ENCODE data around the gene DNER.
A peak's percentile ranks its signal among the peaks of the same experiment; 100 is the strongest.

Gene DNER

GRCh38 chr2:229669841-229670240, 44.5 kb downstream of the DNER start:
- DNase-seq = no peak

DNA sequence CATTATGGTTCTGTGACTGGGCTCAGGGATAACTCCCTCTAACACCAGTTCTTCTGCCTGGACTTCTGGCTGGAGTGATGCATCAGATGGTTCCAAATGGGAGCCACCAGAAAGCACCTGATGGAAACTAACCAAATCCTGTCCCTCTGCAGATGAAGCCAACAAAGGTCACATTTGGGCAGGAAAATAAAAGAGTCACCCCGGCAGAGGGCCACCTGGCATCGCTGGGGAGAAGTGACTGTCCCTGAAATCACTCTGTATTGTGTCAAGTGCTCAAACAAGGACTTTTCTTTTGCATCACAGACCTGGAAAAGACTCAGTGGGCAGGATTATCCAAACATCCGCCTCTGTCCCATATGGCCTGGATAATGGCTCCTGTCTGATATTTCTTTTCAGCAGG, 47.5 kb downstream of the DNER start:
- no peak for DNase-seq

- no peak for DNase-seq
Observed at GRCh38 chr2:229665158-229665557, 49.2 kb downstream of the DNER start.

DNA sequence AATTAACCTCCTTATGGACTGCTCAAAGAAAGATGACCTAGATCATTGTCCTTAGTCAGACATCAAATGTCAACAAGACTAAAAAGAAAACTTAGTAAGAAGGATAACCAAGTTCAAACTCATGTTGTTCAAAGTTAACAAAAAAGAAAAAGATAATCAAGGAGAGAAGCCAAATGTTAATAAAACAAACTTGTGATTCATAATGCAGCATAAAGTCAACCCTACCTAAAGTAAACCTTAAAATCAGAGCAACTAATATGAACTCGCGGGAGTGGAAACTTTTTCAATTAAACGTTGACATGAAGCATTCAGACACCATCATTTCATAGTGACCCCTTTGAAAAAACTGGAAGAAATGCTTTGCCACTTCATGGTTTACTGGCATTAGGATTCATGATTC, 52.9 kb downstream of the DNER start:
- no peak for DNase-seq

GRCh38 chr2:229660951-229661350, 53.4 kb downstream of the DNER start:
- no peak for DNase-seq

DNA sequence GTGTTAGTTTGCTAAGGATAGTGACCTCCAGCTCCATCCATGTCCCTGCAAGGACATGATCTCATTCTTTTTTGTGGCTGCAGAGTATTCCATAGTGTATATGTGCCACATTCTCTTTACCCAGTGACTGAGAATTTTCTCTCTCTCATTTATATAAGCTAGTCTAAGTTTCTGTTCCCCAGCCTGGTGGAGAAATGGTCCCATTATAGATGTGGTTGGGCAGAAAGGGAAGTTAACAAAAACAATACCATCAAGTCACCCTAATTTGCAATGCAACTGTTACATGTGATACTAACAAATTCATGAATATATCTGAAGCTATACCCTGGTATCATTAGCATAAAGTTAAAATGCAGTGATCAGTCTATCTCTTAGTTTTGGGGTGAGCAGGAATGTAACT, 54.0 kb downstream of the DNER start:
- no peak for DNase-seq

- no peak for DNase-seq
Observed at GRCh38 chr2:229658004-229658403, 56.4 kb downstream of the DNER start.

GRCh38 chr2:229654437-229654836, 59.9 kb downstream of the DNER start:
- no peak for DNase-seq

DNA sequence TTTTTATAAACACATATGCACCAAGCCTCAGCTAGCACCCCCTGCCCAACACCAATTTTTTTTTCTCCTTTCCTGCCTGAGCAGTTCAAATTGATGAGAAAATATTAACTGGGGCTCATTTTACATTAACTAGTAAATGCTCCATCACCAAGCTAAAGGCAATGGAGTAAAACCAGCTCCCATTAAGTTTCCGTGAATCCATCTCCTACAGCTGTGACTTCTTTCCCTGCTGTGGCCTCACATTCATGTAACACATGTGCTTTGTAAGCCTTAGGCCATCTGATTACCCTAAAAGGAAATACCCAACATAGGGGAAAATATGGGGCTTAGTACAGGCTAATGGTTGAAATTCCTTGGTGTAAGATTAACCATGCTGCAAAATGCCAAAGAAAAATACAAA, 60.8 kb downstream of the DNER start:
- no peak for DNase-seq

DNA sequence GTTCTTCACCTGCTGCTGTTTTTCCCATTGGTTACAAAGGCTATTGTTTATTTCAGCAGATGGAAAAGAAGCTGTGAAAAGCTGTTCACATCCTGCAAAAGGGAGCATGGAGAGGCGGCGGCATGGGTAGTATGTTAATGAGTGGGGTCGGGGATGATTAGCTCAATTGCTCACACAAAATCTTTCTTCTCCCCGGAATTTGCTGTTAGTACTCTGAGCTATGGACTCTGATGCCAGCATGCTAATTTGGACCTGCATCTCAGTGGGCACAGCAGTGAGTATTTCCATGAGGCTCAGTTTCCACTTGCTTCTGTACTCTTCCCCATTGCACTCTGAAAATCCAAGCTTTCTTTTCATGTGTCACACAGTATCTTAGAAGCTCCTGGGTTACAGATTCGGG, 61.6 kb downstream of the DNER start:
- DNase-seq = no peak

DNA sequence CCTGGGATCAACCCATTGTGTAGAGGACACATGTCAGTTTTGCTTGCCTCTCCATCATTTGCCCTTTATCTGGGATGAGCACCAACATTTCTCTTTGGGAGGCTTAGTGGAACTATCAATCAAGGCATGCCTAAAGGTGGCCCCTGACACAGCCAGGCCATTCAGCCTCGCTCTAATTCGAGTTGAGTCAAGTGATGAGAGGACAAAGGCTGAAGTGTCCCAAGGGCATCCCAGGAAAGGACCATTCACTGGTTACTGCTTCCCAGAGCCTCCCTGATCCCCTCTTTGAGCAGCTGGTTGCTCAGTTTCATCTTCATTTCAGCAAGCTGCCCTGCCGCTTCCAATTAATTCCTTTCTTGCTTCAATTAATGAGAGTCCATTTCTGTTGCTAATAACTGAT, 63.5 kb downstream of the DNER start:
- no peak for DNase-seq

- DNase-seq = no peak
Observed at GRCh38 chr2:229650059-229650458, 64.3 kb downstream of the DNER start.

GRCh38 chr2:229646186-229646723, 68.1 kb downstream of the DNER start:
- DNase-seq = no peak

DNA sequence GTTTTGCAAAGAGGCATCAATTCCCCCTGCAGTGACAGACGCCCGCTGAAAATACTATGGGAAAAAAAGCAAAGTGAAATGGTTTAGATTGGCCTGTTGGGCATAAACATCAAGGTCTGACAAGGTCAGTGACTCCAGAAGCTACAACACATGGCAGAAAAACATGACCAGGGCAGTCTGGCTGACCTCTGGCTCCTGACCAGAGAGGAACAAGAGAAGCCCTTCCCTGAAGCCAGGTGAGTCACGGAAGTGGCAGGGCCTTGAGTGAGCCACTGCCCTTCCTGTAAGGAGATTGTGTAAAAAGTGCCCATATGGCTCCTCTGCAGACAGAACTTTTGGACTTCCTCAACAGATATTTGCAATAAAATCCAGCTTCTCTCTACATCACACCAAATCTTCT, 72.0 kb downstream of the DNER start:
- no peak for DNase-seq

GRCh38 chr2:229641676-229642075, 72.7 kb downstream of the DNER start:
- no peak for DNase-seq

GRCh38 chr2:229640636-229641035, 73.7 kb downstream of the DNER start:
- DNase-seq = no peak

- no peak for DNase-seq
Observed at GRCh38 chr2:229636571-229636970, 77.8 kb downstream of the DNER start.

DNA sequence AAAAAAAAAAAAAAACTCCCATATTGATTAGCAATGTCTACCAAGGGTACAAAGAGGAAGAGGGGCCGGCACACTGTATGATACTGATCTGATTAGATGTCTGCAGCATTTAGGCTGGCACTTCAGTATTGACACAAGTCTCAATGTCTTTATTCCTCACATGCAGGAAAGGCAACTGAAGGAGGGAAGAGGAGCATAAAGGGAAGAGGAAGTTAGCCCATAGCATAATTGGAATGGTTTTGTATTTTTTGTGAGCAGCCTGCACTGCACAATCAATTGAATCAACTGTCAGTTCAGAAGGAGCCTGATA, 79.0 kb downstream of the DNER start:
- DNase-seq = no peak

DNA sequence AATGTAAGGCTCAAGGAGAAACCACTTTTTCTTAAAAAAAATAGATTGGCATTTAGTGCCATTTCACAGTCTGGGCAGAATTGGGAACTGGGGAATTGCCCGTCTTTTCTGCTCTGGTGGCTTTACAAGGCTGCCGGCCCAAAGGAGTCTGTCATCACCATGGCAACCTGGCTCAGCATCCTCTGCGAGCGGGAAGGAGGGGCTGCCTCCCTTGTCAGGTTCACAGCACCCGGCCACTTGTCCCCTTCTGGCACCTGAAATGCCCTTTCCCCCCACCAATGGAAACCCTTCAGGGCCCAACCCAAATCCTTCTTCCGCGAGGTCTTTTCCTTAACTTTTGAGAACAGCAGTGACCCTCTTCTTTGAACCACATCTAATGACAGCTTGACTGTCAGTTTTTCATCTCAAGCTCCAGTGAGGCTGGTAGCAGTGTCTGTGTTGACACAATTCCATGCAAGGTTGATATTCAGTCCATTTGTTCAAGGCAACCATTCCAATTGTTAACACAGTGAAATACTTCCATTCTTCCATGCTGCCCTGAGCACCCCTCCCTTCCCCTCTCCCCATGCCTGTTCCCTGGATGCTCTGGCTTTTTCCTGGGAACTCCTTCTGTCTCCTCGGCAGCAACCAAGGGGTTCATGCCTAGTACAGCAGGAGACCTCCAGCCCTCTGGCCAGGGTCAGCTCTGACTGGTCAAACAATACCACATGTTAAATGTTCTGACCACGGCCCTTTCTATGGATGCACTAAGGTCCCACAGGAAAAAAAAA, 79.6 kb downstream of the DNER start:
- no peak for DNase-seq

GRCh38 chr2:229633556-229633955, 80.8 kb downstream of the DNER start:
- no peak for DNase-seq

DNA sequence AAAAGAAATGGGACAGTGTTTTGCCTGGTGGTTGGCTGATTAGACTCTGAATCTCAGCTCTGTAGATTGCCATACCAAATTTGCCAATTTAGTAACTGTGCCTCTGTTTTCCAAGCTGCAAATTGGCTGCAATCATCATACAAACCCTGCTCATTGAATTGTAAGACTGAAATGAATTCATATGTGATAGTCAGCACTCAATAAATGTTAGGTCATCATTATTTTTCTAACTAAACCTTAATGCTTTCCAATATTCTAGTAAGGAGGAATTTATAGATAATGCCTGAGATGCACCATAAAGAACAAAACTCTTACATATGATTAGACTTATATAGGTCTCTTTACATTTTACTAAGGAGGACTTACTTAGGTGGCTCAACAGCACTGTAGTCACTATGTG, 85.3 kb downstream of the DNER start:
- DNase-seq = no peak

DNA sequence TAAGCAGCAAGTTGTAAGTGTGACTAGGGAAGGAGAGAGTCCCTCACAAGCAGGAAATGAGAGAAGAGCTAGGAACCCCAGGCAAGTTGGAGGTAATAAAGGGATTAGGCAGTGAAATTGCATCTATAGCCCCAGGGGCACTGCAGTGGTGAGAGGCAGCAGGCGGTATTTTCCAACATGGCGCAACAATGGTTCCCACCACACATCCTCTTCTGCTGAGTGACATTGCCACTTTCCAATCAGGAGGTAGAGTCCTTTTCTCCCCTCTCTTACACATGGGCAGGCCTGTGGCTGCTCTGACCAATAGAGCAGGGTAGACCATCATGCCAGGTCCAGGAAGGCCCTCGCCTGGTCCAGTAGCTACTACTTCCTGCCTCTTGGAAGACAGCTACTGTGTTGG, 86.6 kb downstream of the DNER start:
- DNase-seq = peak; percentile 21

DNA sequence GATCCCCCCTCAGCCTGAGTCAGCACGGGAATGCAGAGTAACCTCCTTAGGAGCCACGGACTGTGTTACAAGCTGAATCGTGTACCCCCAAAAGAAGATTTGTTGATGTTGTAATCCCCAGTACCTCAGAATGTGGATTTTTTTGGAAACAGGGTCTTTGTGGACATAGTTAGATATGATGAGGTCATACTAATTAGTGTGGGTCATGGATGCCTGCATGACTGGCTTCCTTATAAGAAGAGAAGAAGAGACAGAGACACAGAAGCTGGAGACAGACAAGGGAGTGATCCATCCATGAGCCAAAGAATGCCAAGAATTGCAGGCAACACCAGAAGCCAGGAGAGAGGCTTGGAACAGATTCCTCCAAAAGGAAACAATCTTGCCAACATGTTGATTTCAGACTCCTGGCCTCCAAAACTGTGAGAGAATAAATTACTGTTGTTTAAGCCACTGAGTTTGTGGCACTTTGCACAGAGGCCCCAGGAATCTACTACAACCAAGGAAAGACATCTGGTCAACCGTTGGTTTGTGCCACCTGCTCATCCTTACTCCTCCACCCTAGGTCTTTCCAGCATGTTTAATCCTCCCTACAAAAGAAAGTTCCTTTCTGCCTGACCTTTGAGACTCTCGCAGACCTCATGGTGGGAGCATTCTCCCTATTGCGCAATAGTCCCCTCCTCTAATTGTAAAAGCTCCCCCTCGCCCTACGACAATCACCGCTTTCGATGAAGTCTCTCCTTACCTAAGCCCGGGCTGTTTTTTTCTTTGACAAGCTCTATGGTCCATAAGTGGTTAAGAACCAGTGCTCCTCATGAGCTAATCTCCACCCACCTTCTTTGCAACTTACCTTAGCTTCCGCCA, 91.6 kb downstream of the DNER start:
- DNase-seq = peak; percentile 34

GRCh38 chr2:229620759-229621158, 93.6 kb downstream of the DNER start:
- no peak for DNase-seq

All from NCI-H226 (cell line).